LNCAP (cell line): ENCODE data around the gene CEP164.

Source experiments
- CTCF ChIP-seq: fragments of 450-650 bp; IDR thresholded peaks from 2 replicates; pipeline ENCODE4 v1.5.1; 2017; ENCODE audit warnings: mild to moderate bottlenecking

CEP164 gene

GRCh38 chr11:117461396-117462182 is 133.9 kb downstream of the CEP164 start:
- TF ChIP-seq CTCF, result no peak

GRCh38 chr11:117462183-117462863 is 134.7 kb downstream of the CEP164 start:
- no peak for TF ChIP-seq CTCF

GRCh38 chr11:117462864-117463247 is 135.2 kb downstream of the CEP164 start:
- TF ChIP-seq CTCF, result no peak
